ENCODE data around the gene CCDC88B. TPM values are rescaled to one million over a fixed set of nuclear protein-coding genes. Genes with fewer than 3 reads are reported as not detected.

CCDC88B gene
- total and polyA plus RNA-seq, 4 donors, result 3.5 to 4.9 (median 4.0) TPM

DNA sequence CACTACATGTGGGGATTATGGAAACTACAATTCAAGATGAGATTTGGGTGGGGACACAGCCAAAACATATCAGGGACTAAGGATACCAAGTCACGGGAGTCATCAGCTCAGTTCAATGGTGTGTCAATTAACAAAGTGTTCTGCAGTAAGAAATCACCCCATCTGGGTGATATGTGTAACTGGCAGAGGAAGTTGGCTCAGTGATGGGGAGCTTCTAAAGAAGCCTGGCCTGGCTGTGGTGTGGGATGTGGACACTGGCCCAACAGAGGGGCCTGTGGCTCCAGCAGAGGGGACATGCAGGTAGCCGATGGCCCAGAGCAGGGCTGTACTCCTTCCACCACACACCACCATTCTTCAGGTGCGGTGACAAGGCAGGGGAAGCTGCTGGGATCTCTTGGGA is 50.6 kb downstream of the CCDC88B start:
- TF ChIP-seq, protein P1, sequence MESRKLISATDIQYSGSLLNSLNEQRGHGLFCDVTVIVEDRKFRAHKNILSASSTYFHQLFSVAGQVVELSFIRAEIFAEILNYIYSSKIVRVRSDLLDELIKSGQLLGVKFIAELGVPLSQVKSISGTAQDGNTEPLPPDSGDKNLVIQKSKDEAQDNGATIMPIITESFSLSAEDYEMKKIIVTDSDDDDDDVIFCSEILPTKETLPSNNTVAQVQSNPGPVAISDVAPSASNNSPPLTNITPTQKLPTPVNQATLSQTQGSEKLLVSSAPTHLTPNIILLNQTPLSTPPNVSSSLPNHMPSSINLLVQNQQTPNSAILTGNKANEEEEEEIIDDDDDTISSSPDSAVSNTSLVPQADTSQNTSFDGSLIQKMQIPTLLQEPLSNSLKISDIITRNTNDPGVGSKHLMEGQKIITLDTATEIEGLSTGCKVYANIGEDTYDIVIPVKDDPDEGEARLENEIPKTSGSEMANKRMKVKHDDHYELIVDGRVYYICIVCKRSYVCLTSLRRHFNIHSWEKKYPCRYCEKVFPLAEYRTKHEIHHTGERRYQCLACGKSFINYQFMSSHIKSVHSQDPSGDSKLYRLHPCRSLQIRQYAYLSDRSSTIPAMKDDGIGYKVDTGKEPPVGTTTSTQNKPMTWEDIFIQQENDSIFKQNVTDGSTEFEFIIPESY (IDR thresholded peaks at IDR 0.05), result no peak
- no peak for TF ChIP-seq RXRA (IDR thresholded peaks at IDR 0.05)
- TF ChIP-seq EGR1 (IDR thresholded peaks at IDR 0.05; ENCODE audit: low read depth in 2 of 2), result no peak
- no peak for TF ChIP-seq NR2F2 (IDR thresholded peaks at IDR 0.05)
- TF ChIP-seq HNF4G (IDR thresholded peaks at IDR 0.05), result no peak
- no peak for TF ChIP-seq JUND (IDR thresholded peaks at IDR 0.05)
- TF ChIP-seq SP1 (IDR thresholded peaks at IDR 0.05), result no peak
- TF ChIP-seq, protein P2, sequence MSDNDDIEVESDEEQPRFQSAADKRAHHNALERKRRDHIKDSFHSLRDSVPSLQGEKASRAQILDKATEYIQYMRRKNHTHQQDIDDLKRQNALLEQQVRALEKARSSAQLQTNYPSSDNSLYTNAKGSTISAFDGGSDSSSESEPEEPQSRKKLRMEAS (IDR thresholded peaks at IDR 0.05), result no peak
- TF ChIP-seq FOXA2 (IDR thresholded peaks at IDR 0.05), result no peak
- TF ChIP-seq FOXA1 (IDR thresholded peaks at IDR 0.05), result no peak
- TF ChIP-seq GABPA (IDR thresholded peaks at IDR 0.05 in 1 of 2, conservative IDR thresholded peaks at IDR 0.05 in 1 of 2), result no peak
- no peak for TF ChIP-seq YY1 (IDR thresholded peaks at IDR 0.05)
- TF ChIP-seq TAF1 (conservative IDR thresholded peaks at IDR 0.05), result no peak
- H3K27ac ChIP-seq (ENCODE audit: low read depth in 1 of 2, low read length in 2 of 2), result no peak overlapping the region
- no peak overlapping the region for H3K4me3 ChIP-seq (ENCODE audit: low read depth in 1 of 3, low read length in 3 of 3)
- WGBS, result 94% methylated on average over 3 of the region's 3 CpGs
- no peaks in the 10 kb centered on the region for H3K9me3 ChIP-seq (ENCODE audit: control insufficient read depth in 4 of 4, low read length in 3 of 4)
- H3K4me1 ChIP-seq (ENCODE audit: control insufficient read depth in 4 of 4, insufficient read depth in 4 of 4, low read length in 3 of 4), result no peaks in the 10 kb centered on the region
- no peak for DNase-seq (ENCODE audit: low spot score)
- no peaks in the 10 kb centered on the region for H3K36me3 ChIP-seq (ENCODE audit: control insufficient read depth in 4 of 4, insufficient read depth in 3 of 4, low read depth in 1 of 4, low read length in 3 of 4)
- H3K9ac ChIP-seq (ENCODE audit: low read depth in 1 of 2, low read length in 2 of 2), result no peak overlapping the region
- no peaks in the 10 kb centered on the region for H3K27me3 ChIP-seq (ENCODE audit: control insufficient read depth in 4 of 4, insufficient read depth in 4 of 4, low read length in 3 of 4)

DNA sequence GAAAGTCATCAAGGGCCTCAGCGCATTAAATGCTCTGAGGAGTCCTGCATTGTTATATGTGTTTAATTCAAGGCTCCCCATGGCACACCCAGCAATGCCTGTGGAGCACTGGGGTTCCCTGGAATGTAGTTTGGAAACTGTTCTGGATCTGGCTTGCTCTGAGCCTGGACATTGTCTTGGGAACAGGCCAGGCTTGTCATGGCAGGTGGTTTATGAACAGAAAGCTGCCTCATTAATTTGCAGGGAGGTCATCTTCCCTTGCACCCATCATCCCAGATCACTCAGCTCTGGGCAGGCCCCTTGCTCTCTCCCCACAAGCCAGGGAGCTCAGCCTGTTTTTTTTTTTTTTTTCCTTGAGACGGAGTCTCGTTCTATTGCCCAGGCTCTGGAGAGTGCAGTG is 51.8 kb downstream of the CCDC88B start:
- Histone ChIP-seq H3K27me3 (ENCODE audit: control insufficient read depth in 4 of 4, insufficient read depth in 4 of 4, low read length in 3 of 4) (no peaks in the 10 kb centered on the region), H3K9ac (ENCODE audit: low read depth in 1 of 2, low read length in 2 of 2) (no peak overlapping the region), H3K4me1 (ENCODE audit: control insufficient read depth in 4 of 4, insufficient read depth in 4 of 4, low read length in 3 of 4) (no peaks in the 10 kb centered on the region), H3K36me3 (ENCODE audit: control insufficient read depth in 4 of 4, insufficient read depth in 3 of 4, low read depth in 1 of 4, low read length in 3 of 4) (no peaks in the 10 kb centered on the region), H3K9me3 (ENCODE audit: control insufficient read depth in 4 of 4, low read length in 3 of 4) (no peaks in the 10 kb centered on the region), H3K4me3 (ENCODE audit: low read depth in 1 of 3, low read length in 3 of 3) (no peak overlapping the region), H3K27ac (ENCODE audit: low read depth in 1 of 2, low read length in 2 of 2) (no peak overlapping the region)
- TF ChIP-seq HNF4G (IDR thresholded peaks at IDR 0.05) (no peak), EGR1 (IDR thresholded peaks at IDR 0.05; ENCODE audit: low read depth in 2 of 2) (no peak), TAF1 (conservative IDR thresholded peaks at IDR 0.05) (no peak), SP1 (IDR thresholded peaks at IDR 0.05) (no peak), RXRA (IDR thresholded peaks at IDR 0.05) (no peak), GABPA (IDR thresholded peaks at IDR 0.05 in 1 of 2, conservative IDR thresholded peaks at IDR 0.05 in 1 of 2) (no peak), NR2F2 (IDR thresholded peaks at IDR 0.05) (no peak), RAD21 (IDR thresholded peaks at IDR 0.05) (no peak), JUND (IDR thresholded peaks at IDR 0.05) (no peak), ATF3 (IDR thresholded peaks at IDR 0.05) (no peak), YY1 (IDR thresholded peaks at IDR 0.05) (no peak), CTCF (IDR thresholded peaks at IDR 0.05; ENCODE audit: low read depth, low read length, missing input control) (no peak), FOXA2 (IDR thresholded peaks at IDR 0.05) (no peak)
- TF ChIP-seq, protein P2 (IDR thresholded peaks at IDR 0.05), result no peak
- TF ChIP-seq, protein P3, sequence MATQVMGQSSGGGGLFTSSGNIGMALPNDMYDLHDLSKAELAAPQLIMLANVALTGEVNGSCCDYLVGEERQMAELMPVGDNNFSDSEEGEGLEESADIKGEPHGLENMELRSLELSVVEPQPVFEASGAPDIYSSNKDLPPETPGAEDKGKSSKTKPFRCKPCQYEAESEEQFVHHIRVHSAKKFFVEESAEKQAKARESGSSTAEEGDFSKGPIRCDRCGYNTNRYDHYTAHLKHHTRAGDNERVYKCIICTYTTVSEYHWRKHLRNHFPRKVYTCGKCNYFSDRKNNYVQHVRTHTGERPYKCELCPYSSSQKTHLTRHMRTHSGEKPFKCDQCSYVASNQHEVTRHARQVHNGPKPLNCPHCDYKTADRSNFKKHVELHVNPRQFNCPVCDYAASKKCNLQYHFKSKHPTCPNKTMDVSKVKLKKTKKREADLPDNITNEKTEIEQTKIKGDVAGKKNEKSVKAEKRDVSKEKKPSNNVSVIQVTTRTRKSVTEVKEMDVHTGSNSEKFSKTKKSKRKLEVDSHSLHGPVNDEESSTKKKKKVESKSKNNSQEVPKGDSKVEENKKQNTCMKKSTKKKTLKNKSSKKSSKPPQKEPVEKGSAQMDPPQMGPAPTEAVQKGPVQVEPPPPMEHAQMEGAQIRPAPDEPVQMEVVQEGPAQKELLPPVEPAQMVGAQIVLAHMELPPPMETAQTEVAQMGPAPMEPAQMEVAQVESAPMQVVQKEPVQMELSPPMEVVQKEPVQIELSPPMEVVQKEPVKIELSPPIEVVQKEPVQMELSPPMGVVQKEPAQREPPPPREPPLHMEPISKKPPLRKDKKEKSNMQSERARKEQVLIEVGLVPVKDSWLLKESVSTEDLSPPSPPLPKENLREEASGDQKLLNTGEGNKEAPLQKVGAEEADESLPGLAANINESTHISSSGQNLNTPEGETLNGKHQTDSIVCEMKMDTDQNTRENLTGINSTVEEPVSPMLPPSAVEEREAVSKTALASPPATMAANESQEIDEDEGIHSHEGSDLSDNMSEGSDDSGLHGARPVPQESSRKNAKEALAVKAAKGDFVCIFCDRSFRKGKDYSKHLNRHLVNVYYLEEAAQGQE (IDR thresholded peaks at IDR 0.05), result no peak
- TF ChIP-seq, protein P1 (IDR thresholded peaks at IDR 0.05), result no peak
- DNase-seq (ENCODE audit: low spot score), result no peak
- 83% methylated on average over 3 of the region's 3 CpGs for WGBS

Data from liver (tissue), 9 donors.